ENCODE results near the gene SPINK1. TPM values are rescaled to one million over a fixed set of nuclear protein-coding genes. Genes with fewer than 3 reads are reported as not detected.

Gene SPINK1
- total RNA-seq, 1 experiment from 2014 or later = not detected

DNA sequence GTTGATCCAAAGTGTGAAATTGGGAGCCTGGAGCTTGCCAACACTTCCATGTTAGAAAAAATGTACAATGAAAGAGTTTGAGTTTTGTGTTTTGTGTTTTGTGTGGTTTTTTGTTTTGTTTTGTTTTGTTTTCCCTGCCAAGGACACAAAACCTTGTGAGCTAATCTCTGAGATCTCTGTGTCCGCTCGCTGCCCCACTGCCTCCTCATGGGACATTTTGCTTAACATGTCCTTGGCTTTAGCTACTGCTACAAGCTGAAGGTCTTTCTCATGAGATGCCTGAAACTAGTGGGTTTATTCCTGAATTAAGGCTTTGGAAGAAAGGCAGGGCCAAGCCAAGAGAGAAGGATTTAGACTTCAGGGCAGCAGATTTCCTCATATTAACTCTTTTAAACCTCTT, 41.7 kb downstream of the SPINK1 start:
- H3K9me2 ChIP-seq (replicated peaks; ENCODE audit: insufficient read depth, low read length) = no peaks in the 10 kb centered on the region
- DNase-seq = no peak
- H3K27ac ChIP-seq (ENCODE audit: low read length) = no peak overlapping the region
- no peaks in the 10 kb centered on the region for H3K27me3 ChIP-seq (ENCODE audit: low read length)
- H2AFZ ChIP-seq (ENCODE audit: low read length) = no peak overlapping the region
- no peak overlapping the region for H3K4me2 ChIP-seq (ENCODE audit: low read depth, low read length, poor library complexity, severe bottlenecking)
- H3K9me3 ChIP-seq (ENCODE audit: low read length) = no peaks in the 10 kb centered on the region
- H4K20me1 ChIP-seq (ENCODE audit: insufficient read depth, low read depth, low read length) = no peaks in the 10 kb centered on the region
- no peak overlapping the region for H3K4me3 ChIP-seq (ENCODE audit: low read length)
- H3K36me3 ChIP-seq (ENCODE audit: insufficient read depth, low read length) = no peaks in the 10 kb centered on the region
- peaks cover 9% of the 10 kb centered on the region for H3K4me1 ChIP-seq (ENCODE audit: low read length)
- no peak overlapping the region for H3K9ac ChIP-seq (ENCODE audit: low read length)
- H3K79me2 ChIP-seq (ENCODE audit: low read length) = no peaks in the 10 kb centered on the region

DNA sequence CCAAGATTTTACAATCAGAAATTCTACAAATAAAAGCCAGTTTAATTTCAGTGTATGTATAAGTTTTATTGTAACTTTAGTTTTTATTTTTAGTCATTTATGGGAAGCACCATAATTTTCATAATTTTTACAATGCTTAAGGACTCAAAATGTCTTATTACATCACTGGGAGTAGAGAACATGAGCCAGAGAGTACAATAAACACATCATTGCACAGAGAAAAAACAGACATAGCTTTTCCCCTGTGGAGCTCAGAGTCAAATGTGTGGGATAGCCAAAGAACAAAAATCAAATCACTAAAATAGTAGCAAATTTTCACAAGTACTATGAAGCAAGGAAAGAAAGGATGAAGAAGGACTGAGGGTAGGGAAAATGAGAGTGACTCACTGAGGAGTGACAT, 43.4 kb downstream of the SPINK1 start:
- Histone ChIP-seq H3K36me3 (ENCODE audit: insufficient read depth, low read length) (no peaks in the 10 kb centered on the region), H3K9ac (ENCODE audit: low read length) (no peak overlapping the region), H3K9me2 (replicated peaks; ENCODE audit: insufficient read depth, low read length) (no peaks in the 10 kb centered on the region), H3K27me3 (ENCODE audit: low read length) (no peaks in the 10 kb centered on the region), H3K27ac (ENCODE audit: low read length) (no peak overlapping the region), H2AFZ (ENCODE audit: low read length) (no peak overlapping the region), H3K4me3 (ENCODE audit: low read length) (no peak overlapping the region), H3K79me2 (ENCODE audit: low read length) (no peaks in the 10 kb centered on the region), H3K4me1 (ENCODE audit: low read length) (peaks cover 18% of the 10 kb centered on the region), H3K9me3 (ENCODE audit: low read length) (no peaks in the 10 kb centered on the region), H3K4me2 (ENCODE audit: low read depth, low read length, poor library complexity, severe bottlenecking) (no peak overlapping the region), H4K20me1 (ENCODE audit: insufficient read depth, low read depth, low read length) (no peaks in the 10 kb centered on the region)
- no peak for DNase-seq

DNA sequence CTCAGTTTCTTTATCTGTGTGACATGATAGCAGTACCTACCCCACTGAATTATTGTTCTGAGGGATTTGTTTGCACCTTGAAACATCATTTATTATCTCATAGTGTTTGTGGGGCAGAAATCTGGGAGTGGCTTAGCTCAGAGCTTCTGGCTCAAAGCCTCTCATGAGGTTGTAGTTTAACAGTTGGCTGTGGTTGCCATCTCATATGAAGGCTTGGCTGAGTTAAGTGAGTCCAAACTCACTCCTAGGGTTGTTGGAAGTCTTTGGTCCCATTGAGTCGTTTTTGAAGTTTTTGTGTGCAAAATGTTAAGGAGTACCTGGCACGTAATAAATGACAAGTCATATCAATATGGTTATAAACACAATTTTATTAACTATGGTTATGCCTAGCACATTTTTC, 45.3 kb downstream of the SPINK1 start:
- Histone ChIP-seq H3K9me2 (replicated peaks; ENCODE audit: insufficient read depth, low read length) (no peaks in the 10 kb centered on the region), H3K4me1 (ENCODE audit: low read length) (peaks cover 22% of the 10 kb centered on the region), H3K27ac (ENCODE audit: low read length) (no peak overlapping the region)

DNA sequence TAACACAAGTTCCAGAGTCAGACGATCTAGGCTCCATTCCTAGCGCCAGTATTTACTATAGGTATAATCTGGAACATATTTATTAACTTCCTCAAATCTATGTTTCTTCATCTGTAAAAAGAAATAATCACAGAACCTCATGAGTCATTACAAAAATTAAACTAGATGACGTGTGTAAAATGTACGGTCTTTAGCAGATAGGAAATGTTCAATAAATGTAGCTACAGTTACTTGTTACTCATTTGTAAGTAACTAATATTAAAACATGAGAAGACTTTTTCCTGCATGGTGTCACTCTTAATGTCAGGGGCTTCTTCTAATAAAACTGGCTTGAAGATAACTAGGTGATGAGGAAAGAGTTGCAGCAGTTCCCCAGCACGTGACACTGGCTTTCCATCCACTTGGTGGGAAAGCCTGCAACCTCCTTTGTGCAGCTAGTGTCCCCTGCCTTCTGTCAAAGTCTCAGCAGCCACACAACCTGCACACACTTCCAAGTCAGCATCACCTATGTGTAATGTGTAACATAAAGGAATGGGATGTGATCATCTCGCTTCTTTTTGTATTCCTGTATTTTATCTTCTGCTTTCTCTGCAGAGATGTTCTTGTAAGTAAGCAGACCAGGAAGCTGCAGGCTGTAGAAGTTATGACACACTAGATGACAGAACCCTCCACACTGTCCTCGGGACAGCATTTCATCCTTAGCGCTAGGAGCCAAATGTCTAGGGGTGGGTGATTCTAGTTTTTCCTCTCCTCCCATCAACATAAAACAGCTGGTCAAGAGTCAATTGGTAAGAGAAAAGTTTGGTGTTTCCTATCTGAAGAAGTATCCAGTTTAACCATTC, 47.1 kb downstream of the SPINK1 start:
- Histone ChIP-seq H3K9me2 (replicated peaks; ENCODE audit: insufficient read depth, low read length) (no peaks in the 10 kb centered on the region), H3K79me2 (ENCODE audit: low read length) (peaks cover 30% of the 10 kb centered on the region), H3K4me2 (ENCODE audit: low read depth, low read length, poor library complexity, severe bottlenecking) (peak overlapping the region; percentile 21), H3K9ac (ENCODE audit: low read length) (no peak overlapping the region), H3K36me3 (ENCODE audit: insufficient read depth, low read length) (no peaks in the 10 kb centered on the region), H4K20me1 (ENCODE audit: insufficient read depth, low read depth, low read length) (no peaks in the 10 kb centered on the region; the same call in 1 of the 2 replicates), H3K4me1 (ENCODE audit: low read length) (peaks cover 37% of the 10 kb centered on the region), H3K4me3 (ENCODE audit: low read length) (no peak overlapping the region), H3K9me3 (ENCODE audit: low read length) (no peaks in the 10 kb centered on the region), H3K27ac (ENCODE audit: low read length) (no peak overlapping the region), H3K27me3 (ENCODE audit: low read length) (no peaks in the 10 kb centered on the region), H2AFZ (ENCODE audit: low read length) (peak overlapping the region; percentile 84)
- DNase-seq = no peak

More for the DNA sequence above, 45.3 kb downstream of the SPINK1 start:
- H2AFZ ChIP-seq (ENCODE audit: low read length) = no peak overlapping the region
- H3K9me3 ChIP-seq (ENCODE audit: low read length) = no peaks in the 10 kb centered on the region
- no peaks in the 10 kb centered on the region for H3K36me3 ChIP-seq (ENCODE audit: insufficient read depth, low read length)
- H3K79me2 ChIP-seq (ENCODE audit: low read length) = peaks cover 13% of the 10 kb centered on the region
- no peaks in the 10 kb centered on the region; the same call in 1 of the 2 replicates for H4K20me1 ChIP-seq (ENCODE audit: insufficient read depth, low read depth, low read length)
- no peaks in the 10 kb centered on the region for H3K27me3 ChIP-seq (ENCODE audit: low read length)
- H3K9ac ChIP-seq (ENCODE audit: low read length) = no peak overlapping the region
- H3K4me2 ChIP-seq (ENCODE audit: low read depth, low read length, poor library complexity, severe bottlenecking) = no peak overlapping the region
- DNase-seq = no peak
- H3K4me3 ChIP-seq (ENCODE audit: low read length) = no peak overlapping the region

GRCh38 chr5:147782110-147783028, 49.1 kb downstream of the SPINK1 start, which contains the start of gene JAKMIP2:
JAKMIP2 (minus strand) TSS chr5:147782728; CDS start chr5:147671806, 110,922 bp downstream.
- Histone ChIP-seq H3K27me3 (ENCODE audit: low read length) (no peaks in the 10 kb centered on the region), H3K9me2 (replicated peaks; ENCODE audit: insufficient read depth, low read length) (no peaks in the 10 kb centered on the region), H3K4me3 (ENCODE audit: low read length) (peak within 1 kb of the TSS; percentile 82), H3K9ac (ENCODE audit: low read length) (peak within 1 kb of the TSS; percentile 86), H3K27ac (ENCODE audit: low read length) (peak within 1 kb of the TSS; percentile 96), H3K36me3 (ENCODE audit: insufficient read depth, low read length) (peaks cover 17% of the 10 kb centered on the region), H2AFZ (ENCODE audit: low read length) (peak within 1 kb of the TSS; percentile 13), H3K9me3 (ENCODE audit: low read length) (peaks cover 3% of the 10 kb centered on the region; the same call in 1 of the 2 replicates), H4K20me1 (ENCODE audit: insufficient read depth, low read depth, low read length) (no peaks in the 10 kb centered on the region; the same call in 1 of the 2 replicates), H3K4me2 (ENCODE audit: low read depth, low read length, poor library complexity, severe bottlenecking) (peak within 1 kb of the TSS; percentile 89), H3K4me1 (ENCODE audit: low read length) (peaks cover 34% of the 10 kb centered on the region), H3K79me2 (ENCODE audit: low read length) (peaks cover 50% of the 10 kb centered on the region)
- peak; percentile 99 for DNase-seq

- Histone ChIP-seq H3K27ac (ENCODE audit: low read length) (peak overlapping the region; percentile 96), H3K27me3 (ENCODE audit: low read length) (no peaks in the 10 kb centered on the region), H2AFZ (ENCODE audit: low read length) (no peak overlapping the region), H3K36me3 (ENCODE audit: insufficient read depth, low read length) (peaks cover 25% of the 10 kb centered on the region), H3K4me3 (ENCODE audit: low read length) (peak overlapping the region; percentile 82), H3K9ac (ENCODE audit: low read length) (peak overlapping the region; percentile 86), H4K20me1 (ENCODE audit: insufficient read depth, low read depth, low read length) (no peaks in the 10 kb centered on the region; the same call in 1 of the 2 replicates), H3K4me1 (ENCODE audit: low read length) (peaks cover 34% of the 10 kb centered on the region), H3K9me2 (replicated peaks; ENCODE audit: insufficient read depth, low read length) (no peaks in the 10 kb centered on the region), H3K9me3 (ENCODE audit: low read length) (peaks cover 7% of the 10 kb centered on the region; the same call in 1 of the 2 replicates), H3K4me2 (ENCODE audit: low read depth, low read length, poor library complexity, severe bottlenecking) (peak overlapping the region; percentile 89), H3K79me2 (ENCODE audit: low read length) (peaks cover 63% of the 10 kb centered on the region)
- peak; percentile 62 for DNase-seq
Measured at GRCh38 chr5:147780924-147781573, 50.4 kb downstream of the SPINK1 start.

GRCh38 chr5:147779694-147780093, 51.8 kb downstream of the SPINK1 start:
- Histone ChIP-seq H3K27me3 (ENCODE audit: low read length) (no peaks in the 10 kb centered on the region), H3K27ac (ENCODE audit: low read length) (peak overlapping the region; percentile 96), H3K4me2 (ENCODE audit: low read depth, low read length, poor library complexity, severe bottlenecking) (peak overlapping the region; percentile 89), H3K36me3 (ENCODE audit: insufficient read depth, low read length) (peaks cover 31% of the 10 kb centered on the region), H3K4me1 (ENCODE audit: low read length) (peaks cover 34% of the 10 kb centered on the region), H2AFZ (ENCODE audit: low read length) (no peak overlapping the region), H3K9ac (ENCODE audit: low read length) (peak overlapping the region; percentile 86; the same call in 1 of the 2 replicates), H3K4me3 (ENCODE audit: low read length) (peak overlapping the region; percentile 82), H4K20me1 (ENCODE audit: insufficient read depth, low read depth, low read length) (no peaks in the 10 kb centered on the region; the same call in 1 of the 2 replicates), H3K79me2 (ENCODE audit: low read length) (peaks cover 75% of the 10 kb centered on the region), H3K9me2 (replicated peaks; ENCODE audit: insufficient read depth, low read length) (no peaks in the 10 kb centered on the region), H3K9me3 (ENCODE audit: low read length) (peaks cover 7% of the 10 kb centered on the region; the same call in 1 of the 2 replicates)
- peak; percentile 63 for DNase-seq

All from Karpas-422 (cell line).